GM12864 (cell line): ENCODE results near the gene SCUBE1.

Experiments
- DNase-seq: peaks from one replicate; pipeline ENCODE4 v3.0.0-alpha.2; 2011; ENCODE audit warnings: low read depth
- H3K4me3 ChIP-seq: 2 replicates; pipeline ENCODE4 v1.5.1; 2011; ENCODE audit warnings: mild to moderate bottlenecking, low read depth, low read length, control low read depth
- TF ChIP-seq, protein P1 (sequence below): IDR thresholded peaks from 2 replicates; pipeline ENCODE4 v1.5.1; 2011; ENCODE audit warnings: low read depth, mild to moderate bottlenecking, moderate library complexity, low read length, control low read depth, inconsistent platforms; ENCODE audit errors: missing control alignments

The SCUBE1 gene

DNA sequence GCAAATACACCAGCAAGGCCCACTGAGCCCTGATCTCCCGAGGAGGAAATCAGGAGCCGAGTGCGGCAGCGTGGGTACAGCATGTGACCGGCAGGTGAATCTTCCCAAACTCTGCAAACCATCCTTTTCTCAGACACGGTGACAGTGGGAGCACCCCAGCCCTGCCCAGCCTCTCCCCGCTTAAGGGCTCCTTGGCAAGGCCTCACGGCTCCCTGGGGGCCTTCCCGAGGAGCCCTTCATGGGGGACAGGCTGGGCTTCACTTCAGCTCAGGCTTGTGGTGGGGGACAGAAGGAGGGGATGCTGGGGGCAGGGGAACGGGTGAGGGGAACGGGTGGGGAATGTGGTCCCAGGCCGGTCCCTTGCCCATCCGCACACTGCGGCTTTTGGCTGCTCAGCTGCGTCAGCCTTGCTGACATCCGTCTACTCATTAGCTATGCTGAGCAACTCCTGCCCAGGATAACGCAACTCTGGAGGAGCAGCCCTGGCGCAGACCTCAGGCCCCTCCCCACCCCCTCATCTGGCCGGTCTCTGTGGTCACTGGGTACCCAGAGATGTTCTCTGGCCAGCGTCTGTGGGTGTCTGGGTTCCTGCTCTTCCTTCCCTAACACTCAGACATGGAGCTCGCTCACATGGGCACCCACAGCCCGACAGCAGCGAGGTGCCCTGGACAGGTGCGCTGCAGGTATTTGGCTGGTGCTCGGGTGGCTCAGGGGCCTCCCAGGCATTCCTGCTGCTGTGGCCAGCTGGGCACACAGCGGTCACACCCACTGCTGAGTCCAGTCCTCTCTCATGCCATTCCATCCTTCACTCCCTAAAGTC, 134.3 kb downstream of the SCUBE1 start:
- DNase-seq = no peak
- H3K4me3 ChIP-seq = no peak overlapping the region
- TF ChIP-seq, protein P1, sequence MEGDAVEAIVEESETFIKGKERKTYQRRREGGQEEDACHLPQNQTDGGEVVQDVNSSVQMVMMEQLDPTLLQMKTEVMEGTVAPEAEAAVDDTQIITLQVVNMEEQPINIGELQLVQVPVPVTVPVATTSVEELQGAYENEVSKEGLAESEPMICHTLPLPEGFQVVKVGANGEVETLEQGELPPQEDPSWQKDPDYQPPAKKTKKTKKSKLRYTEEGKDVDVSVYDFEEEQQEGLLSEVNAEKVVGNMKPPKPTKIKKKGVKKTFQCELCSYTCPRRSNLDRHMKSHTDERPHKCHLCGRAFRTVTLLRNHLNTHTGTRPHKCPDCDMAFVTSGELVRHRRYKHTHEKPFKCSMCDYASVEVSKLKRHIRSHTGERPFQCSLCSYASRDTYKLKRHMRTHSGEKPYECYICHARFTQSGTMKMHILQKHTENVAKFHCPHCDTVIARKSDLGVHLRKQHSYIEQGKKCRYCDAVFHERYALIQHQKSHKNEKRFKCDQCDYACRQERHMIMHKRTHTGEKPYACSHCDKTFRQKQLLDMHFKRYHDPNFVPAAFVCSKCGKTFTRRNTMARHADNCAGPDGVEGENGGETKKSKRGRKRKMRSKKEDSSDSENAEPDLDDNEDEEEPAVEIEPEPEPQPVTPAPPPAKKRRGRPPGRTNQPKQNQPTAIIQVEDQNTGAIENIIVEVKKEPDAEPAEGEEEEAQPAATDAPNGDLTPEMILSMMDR = no peak

DNA sequence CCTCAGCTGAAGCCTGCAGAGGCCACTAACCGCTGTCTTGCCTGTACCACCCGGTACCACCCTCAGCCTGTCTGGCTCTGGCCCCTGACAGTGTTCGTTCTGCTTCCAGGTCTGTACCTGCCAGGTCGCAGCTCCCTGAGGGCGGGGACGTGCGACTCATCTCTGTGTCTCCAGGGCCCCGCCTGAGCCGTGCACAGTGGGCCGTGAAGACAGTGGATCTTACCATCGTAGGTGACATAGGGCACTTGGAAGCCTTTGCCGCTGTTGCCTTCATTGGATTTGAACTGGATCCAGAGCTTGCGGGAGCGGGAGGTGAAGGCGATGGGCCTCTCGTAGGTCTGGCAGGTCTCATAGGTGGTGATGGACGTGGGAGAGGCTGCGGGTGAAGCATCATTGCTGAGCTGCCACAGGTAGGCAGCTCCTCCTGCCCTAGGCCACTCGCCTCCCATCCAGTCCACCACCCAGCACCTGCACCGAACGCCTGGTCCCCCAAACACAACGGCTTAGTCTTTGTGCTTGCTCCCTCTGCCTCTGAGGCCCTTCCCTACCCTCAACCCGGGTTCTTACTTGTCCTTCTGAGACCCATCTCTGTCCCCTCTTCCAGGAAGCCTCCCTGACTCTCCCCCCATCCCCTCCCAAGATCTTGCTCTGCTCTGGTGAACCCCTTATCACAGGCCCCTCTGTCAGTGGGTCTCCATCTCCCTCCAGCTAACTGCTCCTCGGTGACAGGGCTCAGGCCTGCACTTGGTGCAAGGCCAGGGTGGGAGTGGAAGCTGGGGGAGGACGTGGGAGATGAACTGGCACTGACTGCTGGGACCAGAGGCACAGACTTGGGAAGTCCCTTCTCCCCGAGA, 135.1 kb downstream of the SCUBE1 start:
- H3K4me3 ChIP-seq = no peak overlapping the region
- TF ChIP-seq, protein P1 = no peak
- DNase-seq = no peak

DNA sequence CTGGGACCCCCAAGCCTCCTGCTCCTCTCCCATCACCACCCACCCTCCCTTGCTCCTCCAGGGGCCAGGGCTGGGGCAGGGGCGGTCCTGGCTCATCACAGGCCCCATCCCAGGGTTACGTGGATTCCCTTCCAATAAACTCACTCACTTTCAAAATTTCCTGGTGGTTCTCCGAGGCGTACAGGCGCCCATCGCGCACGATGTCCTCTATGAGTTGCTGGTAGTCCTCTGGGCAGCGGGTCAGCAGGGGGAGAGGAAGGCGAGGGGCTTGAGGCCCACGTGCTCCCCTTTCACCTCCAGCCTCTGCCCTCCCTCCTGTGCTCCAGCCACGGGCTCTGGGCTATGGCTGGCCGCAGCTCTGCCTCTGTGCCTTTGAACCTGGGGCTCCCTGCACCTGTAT, 135.8 kb downstream of the SCUBE1 start:
- no peak overlapping the region for H3K4me3 ChIP-seq
- no peak for DNase-seq
- TF ChIP-seq, protein P1 = no peak

DNA sequence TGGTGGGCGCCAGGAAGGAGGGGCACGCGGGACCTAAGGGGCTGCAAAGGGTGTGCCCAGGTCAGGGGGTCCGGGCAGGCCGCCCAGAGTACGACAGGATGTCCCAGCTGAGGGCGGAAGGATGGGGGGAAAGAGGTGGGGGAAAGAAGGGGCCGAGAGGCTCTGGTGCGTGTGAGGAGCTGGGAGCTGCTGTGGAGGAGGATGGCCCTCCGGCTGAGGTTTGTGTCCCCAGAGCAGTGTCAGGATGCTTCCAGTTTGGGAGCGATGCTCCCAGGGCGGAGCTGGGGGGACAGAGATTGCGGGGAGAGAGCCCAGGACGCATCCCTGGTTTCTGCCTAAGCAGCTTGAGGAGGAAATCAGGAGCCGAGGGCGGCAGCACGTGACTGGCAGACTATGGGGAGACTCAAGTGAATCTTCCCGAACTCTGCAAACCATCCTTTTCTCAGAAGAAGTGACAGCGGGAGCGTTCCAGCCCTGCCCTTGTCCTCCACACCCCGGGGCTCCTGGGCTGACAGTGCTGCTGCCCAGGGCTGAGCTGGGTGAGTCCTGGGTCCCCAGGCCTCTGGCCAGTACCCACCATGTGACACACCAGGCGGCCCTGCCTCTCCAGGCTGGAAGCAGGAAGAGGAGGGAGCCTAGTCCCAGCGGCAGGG, 136.5 kb downstream of the SCUBE1 start:
- DNase-seq = no peak
- no peak overlapping the region for H3K4me3 ChIP-seq
- TF ChIP-seq, protein P1 = no peak

DNA sequence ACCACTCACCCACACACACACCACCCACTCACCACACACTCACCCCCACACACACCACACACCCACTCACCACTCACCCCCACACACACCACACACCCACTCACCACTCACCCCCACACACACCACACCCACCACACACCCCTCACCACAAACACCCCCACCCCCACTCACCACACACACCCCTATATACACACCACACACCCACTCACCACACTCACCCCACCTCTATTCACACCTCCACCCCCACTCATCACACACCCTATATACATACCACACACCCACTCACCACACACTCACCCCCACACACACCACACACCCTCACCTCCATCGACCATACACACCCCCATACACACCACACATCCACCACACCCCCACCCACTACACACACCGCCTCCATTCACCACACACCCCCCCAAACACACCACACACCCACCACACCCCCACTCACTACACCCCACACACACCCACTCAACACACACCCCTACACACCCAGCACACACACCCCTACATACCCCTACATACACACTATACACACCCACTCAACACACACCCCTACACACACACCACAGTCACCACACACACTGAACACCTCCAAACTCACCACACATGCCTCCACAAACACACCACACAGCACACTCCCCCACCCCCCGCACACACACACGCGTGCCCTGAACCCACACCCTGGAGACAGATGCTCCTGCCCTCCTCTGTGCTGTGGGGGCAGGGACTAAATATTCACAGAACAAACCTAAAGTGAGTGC, 137.2 kb downstream of the SCUBE1 start:
- DNase-seq = no peak
- TF ChIP-seq, protein P1 = no peak
- no peak overlapping the region for H3K4me3 ChIP-seq

DNA sequence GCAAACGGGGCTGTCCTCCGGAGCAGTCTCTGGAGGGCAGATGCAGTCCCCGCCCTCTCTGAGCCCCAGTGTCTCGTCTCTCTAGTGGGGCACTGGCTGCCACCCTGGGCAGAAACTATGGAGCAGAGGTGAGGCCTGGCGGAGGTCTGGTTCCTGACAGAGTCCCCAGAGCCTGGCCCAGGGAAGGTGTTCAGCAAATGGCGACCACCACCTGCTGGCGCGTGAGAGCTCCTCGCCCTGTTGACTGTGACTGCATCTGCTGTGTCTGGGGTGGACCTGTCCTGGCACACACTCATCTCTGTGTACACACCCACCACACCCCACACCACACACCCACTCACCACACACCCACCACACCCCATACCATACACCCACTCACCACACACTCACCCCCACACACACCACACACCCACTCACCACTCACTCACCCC, 137.9 kb downstream of the SCUBE1 start:
- no peak overlapping the region for H3K4me3 ChIP-seq
- TF ChIP-seq, protein P1 = no peak
- no peak for DNase-seq
